GM23338 (cell line): ENCODE results near the gene COG6. TPM values are rescaled to one million over a fixed set of nuclear protein-coding genes. Genes with fewer than 3 reads are reported as not detected.

ENCODE experiments used
- ATAC-seq: fragments of 200-7000 bp; cut with Tn5 transposase; 3 replicates; pipeline ENCODE4 v1.9.1; 2020
- DNase-seq: peaks from one replicate; pipeline ENCODE4 v3.0.0-alpha.2; 2015; ENCODE audit warnings: low spot score
- H2AFZ ChIP-seq: fragments of 200-600 bp; sonication (generic); 2 replicates; pipeline ENCODE4 v1.8.0; 2016; ENCODE audit warnings: antibody characterized with exemption, mild to moderate bottlenecking, moderate library complexity
- H3F3A ChIP-seq: fragments of 200-600 bp; sonication (generic); replicated peaks from 2 replicates; pipeline ENCODE4 v1.8.0; 2017; ENCODE audit warnings: antibody characterized with exemption, mixed run types, low read depth
- H3K27ac ChIP-seq: fragments of 200-600 bp; sonication (generic); 2 replicates; pipeline ENCODE4 v1.6.1; 2016; ENCODE audit warnings: low read depth
- H3K27me3 ChIP-seq: fragments of 200-600 bp; sonication (generic); 2 replicates; pipeline ENCODE4 v1.8.0; 2016; ENCODE audit warnings: mild to moderate bottlenecking, mixed run types, moderate library complexity; ENCODE audit not compliant: insufficient read depth
- H3K36me3 ChIP-seq: fragments of 200-600 bp; sonication (generic); 2 replicates; pipeline ENCODE4 v1.8.0; 2016; ENCODE audit warnings: mild to moderate bottlenecking; ENCODE audit not compliant: insufficient read depth
- H3K4me1 ChIP-seq: fragments of 200-600 bp; sonication (generic); 2 replicates; pipeline ENCODE4 v1.8.0; 2016; ENCODE audit warnings: mild to moderate bottlenecking, moderate library complexity; ENCODE audit not compliant: insufficient read depth
- H3K4me2 ChIP-seq: fragments of 200-600 bp; sonication (generic); 2 replicates; pipeline ENCODE4 v1.7.1; 2017; ENCODE audit warnings: mixed run types
- H3K4me3 ChIP-seq: fragments of 200-600 bp; sonication (generic); 2 replicates; pipeline ENCODE4 v1.6.1; 2016; ENCODE audit warnings: mixed run types
- H3K79me2 ChIP-seq: fragments of 200-600 bp; sonication (generic); replicated peaks from 2 replicates; pipeline ENCODE4 v1.8.0; 2017; ENCODE audit warnings: mild to moderate bottlenecking; ENCODE audit not compliant: insufficient read depth
- H3K9me2 ChIP-seq: fragments of 200-600 bp; sonication (generic); 2 replicates; pipeline ENCODE4 v1.8.0; 2017; ENCODE audit not compliant: insufficient read depth
- H4K20me1 ChIP-seq: fragments of 200-600 bp; sonication (generic); replicated peaks from 2 replicates; pipeline ENCODE4 v1.8.0; 2017; ENCODE audit warnings: mild to moderate bottlenecking; ENCODE audit not compliant: insufficient read depth
- H3K27ac Mint-ChIP-seq: 2 replicates; pipeline ENCODE4 v1.8.0; 2020; ENCODE audit warnings: inconsistent platforms, mild to moderate bottlenecking, moderate library complexity, mixed read lengths
- H3K27me3 Mint-ChIP-seq: 3 replicates; pipeline ENCODE4 v1.8.0; 2022; ENCODE audit warnings: low read depth, mild to moderate bottlenecking, moderate library complexity, mixed read lengths, inconsistent platforms; ENCODE audit not compliant: insufficient read depth, poor library complexity
- H3K36me3 Mint-ChIP-seq: 3 replicates; pipeline ENCODE4 v1.8.0; 2021; ENCODE audit warnings: low read depth, mild to moderate bottlenecking, inconsistent platforms, moderate library complexity, mixed read lengths
- H3K4me1 Mint-ChIP-seq: 3 replicates; pipeline ENCODE4 v1.8.0; 2020; ENCODE audit warnings: mild to moderate bottlenecking, inconsistent platforms, mixed read lengths
- H3K4me3 Mint-ChIP-seq: 3 replicates; pipeline ENCODE4 v1.8.0; 2021; ENCODE audit warnings: moderate library complexity, mild to moderate bottlenecking, inconsistent platforms, mixed read lengths
- H3K9me3 Mint-ChIP-seq: 3 replicates; pipeline ENCODE4 v1.8.0; 2020; ENCODE audit warnings: moderate library complexity, mild to moderate bottlenecking, inconsistent platforms, mixed read lengths
- CREB1 ChIP-seq: fragments of 250-450 bp; sonication (Bioruptor Pico); IDR thresholded peaks from 2 replicates; pipeline ENCODE4 v1.5.0; 2020; ENCODE audit warnings: low read depth, mild to moderate bottlenecking, moderate library complexity
- ETS1 ChIP-seq: IDR thresholded peaks from 2 replicates; pipeline ENCODE4 v1.6.1; 2016; ENCODE audit warnings: antibody characterized with exemption
- EZH2 ChIP-seq: fragments of 200-600 bp; sonication (generic); IDR thresholded peaks from one replicate; pipeline ENCODE4 v1.8.0; 2017; ENCODE audit warnings: antibody characterized with exemption, mild to moderate bottlenecking, low read depth; ENCODE audit not compliant: unreplicated experiment
- EZH2phosphoT487 ChIP-seq: fragments of 200-600 bp; sonication (generic); IDR thresholded peaks from one replicate; pipeline ENCODE4 v1.8.1; 2018; ENCODE audit warnings: antibody characterized with exemption; ENCODE audit not compliant: unreplicated experiment
- JUNB ChIP-seq: IDR thresholded peaks from one replicate; pipeline ENCODE4 v1.6.1; 2016; ENCODE audit warnings: antibody characterized with exemption; ENCODE audit not compliant: unreplicated experiment
- POLR2AphosphoS5 ChIP-seq: IDR thresholded peaks from 2 replicates; pipeline ENCODE4 v1.6.1; 2016; ENCODE audit warnings: antibody characterized with exemption, low read depth
- REST ChIP-seq: IDR thresholded peaks from one replicate; pipeline ENCODE4 v1.6.1; 2018; ENCODE audit warnings: antibody characterized with exemption; ENCODE audit not compliant: unreplicated experiment
- ZNF331 ChIP-seq: fragments of 250-450 bp; sonication (Bioruptor Pico); IDR thresholded peaks from 2 replicates; pipeline ENCODE4 v1.5.0; 2020; ENCODE audit warnings: low read depth, mild to moderate bottlenecking, moderate library complexity
- ZNF462 ChIP-seq: fragments of 250-450 bp; sonication (Bioruptor Pico); IDR thresholded peaks from 2 replicates; pipeline ENCODE4 v1.5.0; 2020; ENCODE audit warnings: mild to moderate bottlenecking, moderate library complexity
- polyA plus RNA-seq: library from polyadenylated mRNA; unstranded; fragments of >200 nt; fragmentation: Nextera tagmentation; extraction: Ambion mirVana; gene quantifications from 2 replicates; pipeline ENCODE4 v1.2.1, GENCODE V29; 2016
- total RNA-seq: library from RNA; depleted of rRNA; stranded (reverse); fragments of >200 nt; shearing (Covaris generic); gene quantifications from 2 replicates; pipeline ENCODE4 v1.2.3, GENCODE V29; 2014

The COG6 gene
- total and polyA plus RNA-seq, 2 experiments from 2014 or later = 10.0 to 23.6 TPM

GRCh38 chr13:39655041-39655568 lies 357 bp upstream of the COG6 start (continued):
- no peak for TF ChIP-seq REST
- no peak for TF ChIP-seq EZH2phosphoT487

GRCh38 chr13:39656325-39656677 lies 839 bp downstream of the COG6 start:
- no peaks in the 10 kb centered on the region for H3K9me3 Mint-ChIP-seq
- no peak overlapping the region for H3K27ac ChIP-seq
- no peaks in the 10 kb centered on the region for H3K9me2 ChIP-seq
- peaks cover 3% of the 10 kb centered on the region for H3K4me1 Mint-ChIP-seq
- no peaks in the 10 kb centered on the region for H3F3A ChIP-seq
- ATAC-seq (no peak), DNase-seq (peak; percentile 3)
- 0 out of 2 replicates have a peak, but pooled peaks cover 13% of the 10 kb centered on the region for H3K79me2 ChIP-seq
- H3K4me3 ChIP-seq = peak overlapping the region; percentile 91
- H3K4me1 ChIP-seq = peaks cover 5% of the 10 kb centered on the region; the same call in 1 of the 2 replicates
- H3K4me3 Mint-ChIP-seq = peak overlapping the region; percentile 88
- peak overlapping the region; percentile 94 for H3K4me2 ChIP-seq
- no peaks in the 10 kb centered on the region for H3K36me3 Mint-ChIP-seq
- H3K27me3 ChIP-seq = no peaks in the 10 kb centered on the region
- no peak overlapping the region for H3K27ac Mint-ChIP-seq
- peaks cover 7% of the 10 kb centered on the region for H3K27me3 Mint-ChIP-seq
- peak overlapping the region; percentile 99 for H2AFZ ChIP-seq
- 0 out of 2 replicates have a peak, but pooled peaks cover 9% of the 10 kb centered on the region for H4K20me1 ChIP-seq
- 0 out of 2 replicates have a peak, but pooled peaks cover 4% of the 10 kb centered on the region for H3K36me3 ChIP-seq
- TF ChIP-seq CREB1 (CRISPR knock-in tag) (no peak), REST (no peak), ETS1 (no peak), JUNB (no peak), ZNF462 (no peak), ZNF331 (CRISPR knock-in tag) (no peak), POLR2AphosphoS5 (no peak), EZH2 (no peak)
